Stimulated activated naive CD8-positive, alpha-beta T cell treated with anti-CD3 and anti-CD28 coated beads, Interleukin-15, Interleukin-2, amounts not matched to agents 100 U/mL and 50 U/mL, for 24 hours (primary cell): ENCODE measurements around the gene SRRM4.

Experiments
- ATAC-seq: fragments of 150-1000 bp; cut with Tn5 transposase; one replicate; pipeline ENCODE4 v1.10.0; 2021
- DNase-seq: peaks from one replicate; pipeline ENCODE4 v3.0.0; 2021

SRRM4 gene

DNA sequence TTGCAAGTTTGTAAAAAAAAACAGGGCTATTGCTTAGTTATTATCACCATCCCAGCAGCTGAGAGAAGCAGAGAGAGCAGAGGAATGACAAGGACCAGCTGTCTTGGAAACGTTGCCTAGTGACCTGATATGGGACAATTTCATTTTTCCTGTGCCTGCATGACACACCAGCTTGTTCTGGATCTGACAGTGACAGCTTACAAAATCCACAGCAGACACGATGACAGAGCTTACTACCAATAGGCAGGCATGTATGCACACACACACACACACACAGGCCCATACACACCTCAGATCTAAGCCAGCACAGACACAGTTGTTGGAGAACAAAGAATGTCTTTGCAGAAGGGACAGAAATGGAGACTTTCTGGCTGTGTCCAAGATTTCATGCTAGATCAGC is 222.8 kb downstream of the SRRM4 start:
- ATAC-seq (no peak), DNase-seq (no peak)

GRCh38 chr12:119204671-119205285 is 223.4 kb downstream of the SRRM4 start:
- no peak for ATAC-seq
- no peak for DNase-seq

GRCh38 chr12:119206348-119207062 is 225.2 kb downstream of the SRRM4 start:
- no peak for DNase-seq
- no peak for ATAC-seq

DNA sequence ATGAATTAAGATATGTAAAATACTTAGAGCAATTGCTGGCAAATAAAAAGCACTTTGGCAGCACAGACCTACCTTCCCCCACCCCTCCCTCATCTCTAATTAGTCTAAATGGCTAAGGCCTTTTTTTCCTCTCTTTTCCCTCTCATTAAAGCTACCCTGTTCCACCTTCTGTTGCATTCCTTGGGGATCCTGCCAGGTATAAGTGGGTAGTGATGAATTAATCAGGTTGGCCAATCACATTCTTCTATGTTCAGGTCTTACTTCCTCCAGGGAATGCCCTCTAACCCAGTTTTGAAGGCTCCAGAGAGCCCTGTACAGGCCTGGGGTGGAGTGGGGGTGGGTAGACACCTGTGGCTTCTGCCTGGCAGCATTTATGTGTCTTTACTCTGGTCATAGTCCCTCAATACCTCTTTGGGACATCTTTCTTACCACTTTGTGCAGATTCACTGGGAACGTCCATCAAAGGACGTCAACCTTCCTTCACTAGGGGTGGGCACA is 225.8 kb downstream of the SRRM4 start:
- ATAC-seq (no peak), DNase-seq (no peak)

DNA sequence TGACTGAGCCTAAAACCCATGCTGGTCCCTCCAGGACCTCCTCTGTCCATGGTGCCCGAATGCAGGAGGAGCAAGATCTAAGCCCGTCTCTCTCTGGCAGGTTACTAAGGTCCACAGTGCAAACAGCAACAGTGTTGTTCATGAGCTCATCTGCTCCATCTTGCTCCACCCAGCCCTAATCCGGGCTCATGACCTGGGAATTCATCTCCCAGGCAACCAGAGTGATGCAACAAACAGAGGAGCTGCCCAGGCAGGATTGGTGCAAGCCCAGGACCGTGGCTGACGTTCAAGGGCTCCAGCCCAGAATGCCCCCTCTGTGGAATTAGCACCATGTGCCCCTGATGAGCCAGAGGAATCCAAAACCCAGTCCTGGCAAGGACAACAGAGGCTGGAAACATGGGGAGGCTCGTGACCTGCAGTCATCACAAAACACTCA is 227.3 kb downstream of the SRRM4 start:
- no peak for ATAC-seq
- DNase-seq, result no peak

DNA sequence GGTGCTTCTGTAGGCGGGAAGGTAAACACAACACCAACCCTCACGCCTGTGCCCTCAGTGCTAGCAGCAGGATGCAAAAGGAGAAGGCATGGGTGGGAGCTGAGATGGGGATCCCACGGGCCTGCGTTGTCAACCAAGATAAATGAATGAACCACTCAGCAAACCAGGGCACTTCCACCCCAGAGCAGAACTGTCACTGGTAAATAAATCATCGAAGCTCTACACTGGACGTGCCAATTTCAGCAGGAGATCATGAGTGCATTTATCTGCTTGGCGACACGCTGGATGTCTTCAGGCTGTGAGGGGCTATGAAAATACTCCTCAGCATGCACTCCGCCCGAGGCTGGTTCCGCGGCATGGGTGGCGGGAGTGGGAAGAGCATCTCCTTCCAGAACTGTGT is 230.5 kb downstream of the SRRM4 start:
- DNase-seq (no peak), ATAC-seq (no peak)
